CD4-positive, alpha-beta T cell treated with Interleukin-2 at 100 ng/mL for 4 hours (primary cell): ENCODE results near the gene ABCC12.

Experiments
- DNase-seq: peaks from one replicate; pipeline ENCODE4 v3.0.0-alpha.2; 2020; ENCODE audit warnings: low spot score

The ABCC12 gene

DNA sequence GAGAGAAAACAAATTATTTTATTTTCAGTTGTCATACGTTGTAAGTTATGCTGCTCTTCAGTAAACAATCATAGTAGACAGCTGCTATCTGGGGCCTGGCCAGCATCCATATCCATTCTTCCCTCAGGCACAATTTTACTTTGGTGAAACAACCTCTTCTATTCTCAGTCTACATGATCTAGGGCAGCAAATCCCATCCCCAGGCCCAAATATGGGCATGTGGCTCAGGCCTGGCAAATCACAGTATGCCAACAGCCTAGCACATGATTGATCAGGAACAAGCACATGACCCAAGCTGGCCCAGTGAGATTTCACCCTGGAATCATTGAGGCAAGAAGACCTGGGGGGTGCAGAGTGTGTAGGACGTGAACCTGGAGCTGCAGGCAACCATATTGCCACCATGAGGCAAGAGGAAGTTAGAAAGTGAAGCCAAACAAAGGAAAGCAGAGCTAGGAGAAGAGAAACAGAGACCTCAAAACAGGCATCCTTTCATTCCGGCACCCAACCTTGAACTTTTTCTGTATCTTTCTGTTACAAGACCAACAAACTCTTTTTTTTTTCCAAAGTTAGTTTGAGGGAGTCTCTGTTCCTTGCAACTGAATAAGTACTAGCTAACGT lies 10.3 kb upstream of the ABCC12 start:
- no peak for DNase-seq

- DNase-seq, result peak; percentile 67
These were observed 9.3 kb upstream of the ABCC12 start for GRCh38 chr16:48164907-48165715.

GRCh38 chr16:48162839-48163410 lies 7.1 kb upstream of the ABCC12 start:
- no peak for DNase-seq

DNA sequence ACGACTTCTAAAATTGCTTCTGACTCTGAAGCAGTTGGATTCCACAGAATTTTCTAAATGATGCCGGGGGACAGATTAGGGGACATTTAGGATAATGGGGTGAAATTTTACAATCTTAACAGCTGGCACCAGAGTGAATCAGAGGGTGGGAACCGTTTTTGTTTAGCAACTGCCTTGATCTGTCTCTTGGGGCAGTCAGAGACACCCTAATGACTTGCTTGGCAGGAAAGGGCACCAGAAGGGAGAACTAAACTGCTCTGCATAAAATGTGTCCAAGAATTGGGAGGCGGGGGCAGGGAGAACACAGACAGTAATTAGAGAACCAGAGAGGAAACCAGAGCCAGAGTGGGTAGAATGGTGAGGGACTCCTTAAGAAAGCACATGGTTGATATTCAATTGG lies 6.1 kb upstream of the ABCC12 start:
- DNase-seq, result no peak

GRCh38 chr16:48160575-48160974 lies 4.8 kb upstream of the ABCC12 start:
- no peak for DNase-seq

DNA sequence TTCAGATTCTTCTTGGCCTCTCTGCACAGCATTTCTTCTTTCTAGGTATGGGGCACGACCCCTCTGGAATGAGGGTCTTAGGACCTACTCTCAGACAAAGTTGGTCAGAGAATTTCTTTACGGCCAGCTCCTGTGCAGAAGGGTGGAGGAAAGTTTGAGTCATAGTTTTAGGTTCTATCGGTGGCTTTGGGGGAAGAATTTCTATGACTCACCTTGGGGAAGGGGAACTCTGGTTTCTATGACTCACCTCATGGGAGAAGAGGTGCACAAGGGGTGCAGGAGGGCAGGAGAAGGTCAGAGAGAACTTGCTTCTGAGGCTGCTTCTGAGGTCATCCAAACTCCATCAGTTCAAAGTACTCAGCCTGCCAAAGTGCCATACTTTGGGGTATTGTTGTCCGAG lies 2.5 kb upstream of the ABCC12 start:
- DNase-seq, result peak; percentile 29

- DNase-seq, result no peak
These were observed 2.0 kb upstream of the ABCC12 start for GRCh38 chr16:48157794-48158193.

- no peak for DNase-seq
These were observed 1.5 kb upstream of the ABCC12 start for GRCh38 chr16:48157302-48157701.

DNA sequence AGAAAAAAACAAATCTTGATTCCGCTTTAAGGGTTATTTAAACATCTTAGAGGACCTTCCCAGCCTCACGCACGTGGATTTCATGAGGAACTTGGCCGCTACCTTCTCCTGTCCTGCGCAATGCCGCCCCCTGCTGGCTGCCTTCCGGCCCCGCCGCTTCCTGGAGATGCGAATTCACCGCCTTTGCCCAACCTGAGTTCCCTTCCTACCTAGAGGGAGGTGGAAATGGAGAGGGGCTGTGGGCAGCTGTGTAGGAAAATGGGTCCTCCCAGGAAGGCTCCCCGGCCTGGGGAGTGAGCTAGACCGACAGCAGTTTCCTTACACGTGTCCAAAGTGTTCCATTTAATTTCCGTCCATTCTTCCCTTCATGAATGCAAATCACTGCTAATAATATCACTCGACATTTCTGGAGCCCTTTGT lies 1.0 kb upstream of the ABCC12 start:
- peak; percentile 75 for DNase-seq

DNA sequence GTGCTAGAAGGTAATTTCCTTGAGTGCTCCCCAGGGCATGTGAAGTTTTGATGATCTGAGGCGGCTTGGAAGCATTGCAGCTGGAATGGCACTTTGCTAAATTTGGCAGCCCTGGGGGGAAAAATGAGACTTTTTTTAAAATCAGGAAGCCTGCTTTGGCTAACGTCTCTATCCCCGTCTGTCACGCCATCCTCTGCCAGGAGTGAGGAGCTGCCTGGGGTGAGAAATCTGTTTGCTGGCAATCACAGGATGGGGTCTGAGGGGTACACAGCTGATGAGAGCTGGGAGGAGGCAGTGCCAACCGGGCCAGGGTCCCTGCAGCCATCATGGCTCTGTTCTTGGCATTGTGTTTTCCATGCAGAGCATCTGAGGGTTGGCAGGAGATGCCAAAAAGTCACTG lies 2.0 kb downstream of the ABCC12 start:
- DNase-seq, result no peak

GRCh38 chr16:48152226-48152625 lies 3.6 kb downstream of the ABCC12 start:
- no peak for DNase-seq

GRCh38 chr16:48150707-48151106 lies 5.1 kb downstream of the ABCC12 start:
- DNase-seq, result no peak

- no peak for DNase-seq
These were observed 9.1 kb downstream of the ABCC12 start for GRCh38 chr16:48146710-48147109.

GRCh38 chr16:48146131-48146530 lies 9.7 kb downstream of the ABCC12 start:
- no peak for DNase-seq

GRCh38 chr16:48143812-48144368 lies 11.9 kb downstream of the ABCC12 start:
- no peak for DNase-seq

DNA sequence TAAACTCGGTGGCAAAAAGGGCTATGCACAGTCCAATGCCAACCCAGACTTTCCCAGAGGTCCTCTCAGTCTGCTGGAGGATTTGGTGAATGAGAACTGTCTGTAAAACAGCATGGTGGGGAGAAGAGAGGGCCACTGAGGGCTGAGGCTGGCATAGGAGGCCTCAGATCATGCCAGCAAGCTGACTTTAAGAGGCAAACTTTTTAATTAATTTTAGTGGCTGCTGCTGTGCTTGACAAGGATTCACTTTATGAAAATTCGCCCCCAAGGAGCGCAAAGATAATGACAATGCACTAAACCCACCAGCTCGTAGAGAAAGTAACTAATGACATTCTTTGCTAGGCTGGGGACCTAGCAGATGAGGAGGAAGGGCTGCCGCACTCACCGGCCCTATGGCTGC lies 15.0 kb downstream of the ABCC12 start:
- no peak for DNase-seq

GRCh38 chr16:48139517-48139916 lies 16.3 kb downstream of the ABCC12 start:
- no peak for DNase-seq

GRCh38 chr16:48138543-48138942 lies 17.2 kb downstream of the ABCC12 start:
- no peak for DNase-seq

- DNase-seq, result no peak
These were observed 18.0 kb downstream of the ABCC12 start for GRCh38 chr16:48137822-48138221.

DNA sequence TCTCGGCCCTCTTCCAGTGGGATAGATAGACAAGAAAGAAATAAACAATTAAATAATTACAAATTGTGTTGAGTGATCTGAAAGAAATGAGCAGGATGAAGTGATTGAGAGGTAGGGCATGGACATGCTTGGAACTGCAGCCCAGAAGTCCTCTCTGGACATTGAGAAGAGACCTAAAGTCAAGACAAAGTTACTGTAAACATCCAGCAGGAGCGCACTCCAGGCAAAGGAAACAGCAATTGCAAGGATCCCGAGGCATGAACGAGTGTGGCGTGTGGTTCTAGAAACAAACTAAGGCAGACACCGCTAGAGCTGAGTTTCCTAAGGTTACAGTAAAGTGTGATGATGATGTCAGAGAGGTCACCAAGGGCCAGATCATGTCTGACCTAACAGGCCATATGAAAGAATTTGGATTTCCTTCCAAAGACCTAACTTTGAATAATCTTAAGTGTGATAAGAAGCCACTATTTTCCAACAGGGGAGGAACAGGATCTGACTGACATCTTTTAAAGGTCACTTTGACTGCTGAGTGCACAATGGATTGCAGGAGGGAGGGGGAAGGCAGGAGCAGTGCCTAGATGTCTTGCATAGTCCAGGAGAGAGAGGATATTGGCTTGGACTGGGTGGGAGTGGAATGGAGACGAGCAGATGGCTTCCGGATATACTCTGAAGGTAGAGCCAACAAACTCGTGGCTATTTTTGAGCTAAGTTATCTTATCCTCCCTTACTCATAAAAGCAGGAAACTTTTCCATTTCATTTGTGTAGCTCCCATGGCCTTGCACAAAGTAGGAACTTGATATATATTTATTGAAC lies 19.0 kb downstream of the ABCC12 start:
- DNase-seq, result no peak

GRCh38 chr16:48133455-48134211 lies 22.2 kb downstream of the ABCC12 start:
- DNase-seq, result no peak
